Activated T-cell treated with anti-CD3 and anti-CD28 coated beads, Interleukin-2, amount 50 U/mL, for 24 hours (primary cell): ENCODE data around the gene C21orf91.

Experiments
- DNase-seq: peaks from one replicate; pipeline ENCODE4 v3.0.0-alpha.2; 2020
- H3K27ac Mint-ChIP-seq: 2 replicates; pipeline ENCODE4 v1.8.0; 2020; ENCODE audit warnings: mild to moderate bottlenecking, mixed read lengths
- H3K27me3 Mint-ChIP-seq: 2 replicates; pipeline ENCODE4 v1.8.0; 2020; ENCODE audit warnings: mixed read lengths
- H3K36me3 Mint-ChIP-seq: 2 replicates; pipeline ENCODE4 v1.8.0; 2020; ENCODE audit warnings: low read depth, mixed read lengths
- H3K4me1 Mint-ChIP-seq: 2 replicates; pipeline ENCODE4 v1.8.0; 2020; ENCODE audit warnings: low read depth, mixed read lengths
- H3K4me3 Mint-ChIP-seq: 2 replicates; pipeline ENCODE4 v1.8.0; 2020; ENCODE audit warnings: mild to moderate bottlenecking, moderate library complexity, mixed read lengths
- H3K9me3 Mint-ChIP-seq: 2 replicates; pipeline ENCODE4 v1.8.0; 2020; ENCODE audit warnings: mixed read lengths

C21orf91 gene

GRCh38 chr21:17742940-17743592, 76.1 kb downstream of the C21orf91 start:
- Mint-ChIP-seq H3K9me3 (peaks cover 8% of the 10 kb centered on the region), H3K4me3 (no peak overlapping the region), H3K27me3 (no peaks in the 10 kb centered on the region), H3K36me3 (peaks cover 2% of the 10 kb centered on the region), H3K4me1 (peaks cover 32% of the 10 kb centered on the region), H3K27ac (no peak overlapping the region)
- no peak for DNase-seq

- Mint-ChIP-seq H3K4me1 (peaks cover 29% of the 10 kb centered on the region), H3K4me3 (no peak overlapping the region), H3K9me3 (peaks cover 8% of the 10 kb centered on the region), H3K36me3 (peaks cover 2% of the 10 kb centered on the region), H3K27ac (no peak overlapping the region), H3K27me3 (no peaks in the 10 kb centered on the region)
- no peak for DNase-seq
Observed at GRCh38 chr21:17742181-17742580, 77.0 kb downstream of the C21orf91 start.
